Adrenal gland (tissue), 5 donors: ENCODE results near the gene G2E3.

Experiments used
- POLR2A ChIP-seq, 2 donors: fragments of 450-650 bp; IDR thresholded peaks; one replicate each; pipeline ENCODE4 v1.6.1; 2017; ENCODE audit warnings: antibody characterized with exemption in 2 of 2, mild to moderate bottlenecking in 2 of 2, moderate library complexity in 1 of 2
- TF ChIP-seq, protein P1 (sequence below), 6 experiments: fragments of 450-650 bp in 4 of 6; fragments of 200-600 bp in 2 of 6; sonication (generic) in 1 of 6; IDR thresholded peaks; 1 replicate in 5 of 6; 2 replicates in 1 of 6; pipeline versions ENCODE4 v1.5.1 to v1.8.0; 2016 to 2021; ENCODE audit warnings: antibody characterized with exemption in 6 of 6, mild to moderate bottlenecking in 2 of 6, moderate library complexity in 1 of 6
- donor health status: DM: no; HTN: no; CAD: no.

DNA sequence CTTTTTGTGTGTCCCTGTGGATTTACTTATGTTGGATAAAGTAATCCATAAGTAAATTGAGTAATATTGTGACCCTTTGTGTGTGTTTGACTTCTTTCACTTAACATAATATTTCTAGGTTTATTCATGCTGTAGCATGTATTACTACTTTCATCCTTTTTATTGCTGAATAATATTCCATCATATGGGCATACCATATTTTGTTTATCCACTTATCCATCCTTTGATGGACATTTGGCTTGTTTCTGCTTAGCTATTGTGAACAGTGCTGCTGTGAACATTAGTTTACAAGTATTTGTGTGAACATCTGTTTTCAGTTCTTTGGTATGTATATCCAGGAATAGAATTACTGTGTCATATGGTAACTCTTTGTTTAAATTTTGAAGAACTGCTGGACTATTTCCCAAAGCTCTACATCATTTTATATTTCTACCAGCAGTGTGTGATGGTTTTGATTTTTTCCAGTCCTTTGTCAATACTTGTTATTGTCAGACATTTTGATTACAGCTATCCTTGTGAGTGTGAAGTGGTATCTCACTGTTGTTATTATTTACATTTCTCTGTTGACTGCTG lies 25.2 kb downstream of the G2E3 start:
- TF ChIP-seq, protein P1, sequence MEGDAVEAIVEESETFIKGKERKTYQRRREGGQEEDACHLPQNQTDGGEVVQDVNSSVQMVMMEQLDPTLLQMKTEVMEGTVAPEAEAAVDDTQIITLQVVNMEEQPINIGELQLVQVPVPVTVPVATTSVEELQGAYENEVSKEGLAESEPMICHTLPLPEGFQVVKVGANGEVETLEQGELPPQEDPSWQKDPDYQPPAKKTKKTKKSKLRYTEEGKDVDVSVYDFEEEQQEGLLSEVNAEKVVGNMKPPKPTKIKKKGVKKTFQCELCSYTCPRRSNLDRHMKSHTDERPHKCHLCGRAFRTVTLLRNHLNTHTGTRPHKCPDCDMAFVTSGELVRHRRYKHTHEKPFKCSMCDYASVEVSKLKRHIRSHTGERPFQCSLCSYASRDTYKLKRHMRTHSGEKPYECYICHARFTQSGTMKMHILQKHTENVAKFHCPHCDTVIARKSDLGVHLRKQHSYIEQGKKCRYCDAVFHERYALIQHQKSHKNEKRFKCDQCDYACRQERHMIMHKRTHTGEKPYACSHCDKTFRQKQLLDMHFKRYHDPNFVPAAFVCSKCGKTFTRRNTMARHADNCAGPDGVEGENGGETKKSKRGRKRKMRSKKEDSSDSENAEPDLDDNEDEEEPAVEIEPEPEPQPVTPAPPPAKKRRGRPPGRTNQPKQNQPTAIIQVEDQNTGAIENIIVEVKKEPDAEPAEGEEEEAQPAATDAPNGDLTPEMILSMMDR (IDR thresholded peaks at IDR 0.05) = no peak
- TF ChIP-seq POLR2A (IDR thresholded peaks at IDR 0.05) = no peak
